Measurements from ENCODE around the gene STRADB. TPM values are rescaled to one million over a fixed set of nuclear protein-coding genes. Genes with fewer than 3 reads are reported as not detected.

STRADB gene
- total and polyA plus RNA-seq, 2 of the 4 experiments (the other 2 are of a cell fraction) = 14.9 to 31.5 TPM

DNA sequence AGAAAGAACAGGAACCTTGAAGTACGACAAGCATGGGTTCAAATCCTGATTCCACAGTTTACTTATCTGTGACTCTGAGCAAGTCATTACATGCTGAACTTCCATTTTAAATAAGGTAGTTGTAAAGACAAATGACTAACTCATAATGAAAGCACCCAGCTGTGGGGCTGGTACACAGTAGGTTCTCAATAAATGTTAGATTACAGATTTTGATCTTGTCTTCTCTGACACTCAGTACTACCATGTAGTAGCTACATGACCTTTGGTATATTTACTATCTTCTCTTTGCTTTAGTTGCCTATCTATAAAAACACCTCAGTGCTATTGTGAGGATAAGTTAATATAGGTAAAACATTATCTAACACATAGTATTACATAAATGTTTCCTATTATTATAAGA is 3.5 kb upstream of the STRADB start:
- no peak overlapping the region for H2BK5ac ChIP-seq (ENCODE audit: low read depth, low read length, poor library complexity, severe bottlenecking)
- no peak overlapping the region for H2BK120ac ChIP-seq (ENCODE audit: low read depth, low read length)
- peaks cover 7% of the 10 kb centered on the region; the same call in 1 of the 2 replicates for H4K20me1 ChIP-seq (ENCODE audit: insufficient read depth, low read length)
- H3K4me3 ChIP-seq (ENCODE audit: insufficient read depth, low read depth, low read length) = no peak overlapping the region
- H3K79me1 ChIP-seq (ENCODE audit: low read depth in 1 of 2, low read length in 2 of 2) = peaks cover 28 to 69% of the 10 kb centered on the region in 2 experiments
- H3K14ac ChIP-seq (replicated peaks; ENCODE audit: low read depth, low read length) = no peak overlapping the region
- H3K36me3 ChIP-seq (ENCODE audit: control insufficient read depth, insufficient read depth, low read length) = no peaks in the 10 kb centered on the region
- WGBS, 2 experiments (ENCODE audit: extremely low coverage in 2 of 2, insufficient read length in 1 of 2) = no CpG with 5 or more reads among the region's 1 CpG
- H2BK15ac ChIP-seq (ENCODE audit: low read depth, low read length) = no peak overlapping the region
- no peak for ATAC-seq (ENCODE audit: low read depth)
- H3K9ac ChIP-seq (ENCODE audit: low read depth, low read length) = no peak overlapping the region
- CTCF ChIA-PET = no interaction called here
- H2AK9ac ChIP-seq (replicated peaks; ENCODE audit: low read depth, low read length, poor library complexity) = no peak overlapping the region
- BruUV-seq (replicated peaks) = no TSS peak
- H3K56ac ChIP-seq (ENCODE audit: extremely low read depth, insufficient read depth, low read length) = no peak overlapping the region
- H3K4me1 ChIP-seq (ENCODE audit: control insufficient read depth, insufficient read depth, low read length) = peaks cover 2% of the 10 kb centered on the region; the same call in 1 of the 2 replicates
- no peak overlapping the region for H2AK5ac ChIP-seq (ENCODE audit: low read depth, low read length)
- H3K4ac ChIP-seq (ENCODE audit: low read depth, low read length) = no peak overlapping the region
- H3K18ac ChIP-seq (ENCODE audit: low read depth, low read length) = no peak overlapping the region
- dilution Hi-C loops (cut with HindIII; ENCODE audit: low sequenced_read_pairs, unreplicated experiment) = no loop called here
- H3K4me2 ChIP-seq (ENCODE audit: low read depth, low read length) = no peak overlapping the region
- no peaks in the 10 kb centered on the region for H3K27me3 ChIP-seq (ENCODE audit: control insufficient read depth, insufficient read depth, low read length)
- no peaks in the 10 kb centered on the region for H3K9me1 ChIP-seq (ENCODE audit: insufficient read depth, low read length)
- H4K5ac ChIP-seq (ENCODE audit: low read depth, low read length) = no peak overlapping the region
- H3K9me3 ChIP-seq (ENCODE audit: control insufficient read depth, insufficient read depth, low read length) = no peaks in the 10 kb centered on the region
- POLR2A ChIA-PET (ENCODE audit: unreplicated experiment) = no interaction called here
- H2BK20ac ChIP-seq (ENCODE audit: low read depth, low read length) = no peak overlapping the region
- intact Hi-C loops (cut with micrococcal nuclease) = no loop called here
- in situ Hi-C loops (cut with MboI; ENCODE audit: low sequenced_read_pairs) = no loop called here
- no peak overlapping the region for H3K27ac ChIP-seq (ENCODE audit: insufficient read depth, low read length)
- no peak overlapping the region for H2AFZ ChIP-seq (replicated peaks; ENCODE audit: low read length, poor library complexity)
- no peak overlapping the region for H4K8ac ChIP-seq (ENCODE audit: low read depth in 2 of 2, low read length in 2 of 2)
- no peak overlapping the region for H4K91ac ChIP-seq (ENCODE audit: insufficient read depth, low read depth, low read length)
- DNase-seq = no peak
- TF ChIP-seq CEBPB (IDR thresholded peaks at IDR 0.05; ENCODE audit: low read depth, low read length) = no peak
- no peak for TF ChIP-seq RAD21 (IDR thresholded peaks at IDR 0.05; ENCODE audit: low read length)
- TF ChIP-seq FOS (IDR thresholded peaks at IDR 0.05; ENCODE audit: low read depth, low read length) = no peak
- TF ChIP-seq CHD1 (IDR thresholded peaks at IDR 0.05; ENCODE audit: low read depth, low read length) = no peak
- no peak for TF ChIP-seq MAZ (IDR thresholded peaks at IDR 0.05; ENCODE audit: borderline replicate concordance, low read depth, low read length)
- TF ChIP-seq, protein P1, sequence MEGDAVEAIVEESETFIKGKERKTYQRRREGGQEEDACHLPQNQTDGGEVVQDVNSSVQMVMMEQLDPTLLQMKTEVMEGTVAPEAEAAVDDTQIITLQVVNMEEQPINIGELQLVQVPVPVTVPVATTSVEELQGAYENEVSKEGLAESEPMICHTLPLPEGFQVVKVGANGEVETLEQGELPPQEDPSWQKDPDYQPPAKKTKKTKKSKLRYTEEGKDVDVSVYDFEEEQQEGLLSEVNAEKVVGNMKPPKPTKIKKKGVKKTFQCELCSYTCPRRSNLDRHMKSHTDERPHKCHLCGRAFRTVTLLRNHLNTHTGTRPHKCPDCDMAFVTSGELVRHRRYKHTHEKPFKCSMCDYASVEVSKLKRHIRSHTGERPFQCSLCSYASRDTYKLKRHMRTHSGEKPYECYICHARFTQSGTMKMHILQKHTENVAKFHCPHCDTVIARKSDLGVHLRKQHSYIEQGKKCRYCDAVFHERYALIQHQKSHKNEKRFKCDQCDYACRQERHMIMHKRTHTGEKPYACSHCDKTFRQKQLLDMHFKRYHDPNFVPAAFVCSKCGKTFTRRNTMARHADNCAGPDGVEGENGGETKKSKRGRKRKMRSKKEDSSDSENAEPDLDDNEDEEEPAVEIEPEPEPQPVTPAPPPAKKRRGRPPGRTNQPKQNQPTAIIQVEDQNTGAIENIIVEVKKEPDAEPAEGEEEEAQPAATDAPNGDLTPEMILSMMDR (conservative IDR thresholded peaks at IDR 0.05; ENCODE audit: low read depth, low read length) = no peak
- TF ChIP-seq MAFK (IDR thresholded peaks at IDR 0.05; ENCODE audit: low read depth, low read length) = no peak
- TF ChIP-seq, protein P2, sequence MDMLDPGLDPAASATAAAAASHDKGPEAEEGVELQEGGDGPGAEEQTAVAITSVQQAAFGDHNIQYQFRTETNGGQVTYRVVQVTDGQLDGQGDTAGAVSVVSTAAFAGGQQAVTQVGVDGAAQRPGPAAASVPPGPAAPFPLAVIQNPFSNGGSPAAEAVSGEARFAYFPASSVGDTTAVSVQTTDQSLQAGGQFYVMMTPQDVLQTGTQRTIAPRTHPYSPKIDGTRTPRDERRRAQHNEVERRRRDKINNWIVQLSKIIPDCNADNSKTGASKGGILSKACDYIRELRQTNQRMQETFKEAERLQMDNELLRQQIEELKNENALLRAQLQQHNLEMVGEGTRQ (IDR thresholded peaks at IDR 0.05; ENCODE audit: low read depth, low read length) = no peak
- H3K23ac ChIP-seq (ENCODE audit: low read depth, low read length) = no peak overlapping the region
